GM19025 (cell line): ENCODE measurements around the gene DTX1.
"Not testable (repeated sequence)": the region's sequence is repeated elsewhere in the genome, so short reads cannot be mapped to it uniquely, and the experiment has no call there.

Experiments
- ATAC-seq: cut with Tn5 transposase; IDR thresholded peaks from one replicate; pipeline ENCODE4 v1.9.1; 2021; ENCODE audit warnings: mild to moderate bottlenecking, low read depth, moderate library complexity; ENCODE audit not compliant: unreplicated experiment

Gene DTX1

DNA sequence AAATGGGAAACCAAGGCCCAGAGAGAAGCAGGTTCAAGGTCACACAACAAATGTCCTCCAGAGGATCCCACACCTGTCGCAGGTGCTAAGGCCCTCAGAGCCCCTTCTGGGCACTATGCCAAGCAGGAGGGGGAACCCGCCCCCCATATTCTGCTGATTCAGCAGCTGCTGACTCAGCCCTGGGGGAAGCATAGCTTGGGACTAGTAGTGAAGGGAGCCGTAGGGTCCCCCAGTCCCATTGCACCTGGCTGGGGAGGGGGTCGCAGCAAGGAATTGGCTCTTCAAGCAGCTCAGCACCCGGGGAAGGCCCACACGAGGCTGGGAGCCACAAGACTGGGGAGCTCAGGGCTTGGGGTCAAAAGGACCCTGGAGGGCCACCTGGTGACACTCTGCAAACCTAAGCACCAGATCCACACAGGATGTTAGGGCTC, 78.0 kb downstream of the DTX1 start:
- no peak for ATAC-seq

DNA sequence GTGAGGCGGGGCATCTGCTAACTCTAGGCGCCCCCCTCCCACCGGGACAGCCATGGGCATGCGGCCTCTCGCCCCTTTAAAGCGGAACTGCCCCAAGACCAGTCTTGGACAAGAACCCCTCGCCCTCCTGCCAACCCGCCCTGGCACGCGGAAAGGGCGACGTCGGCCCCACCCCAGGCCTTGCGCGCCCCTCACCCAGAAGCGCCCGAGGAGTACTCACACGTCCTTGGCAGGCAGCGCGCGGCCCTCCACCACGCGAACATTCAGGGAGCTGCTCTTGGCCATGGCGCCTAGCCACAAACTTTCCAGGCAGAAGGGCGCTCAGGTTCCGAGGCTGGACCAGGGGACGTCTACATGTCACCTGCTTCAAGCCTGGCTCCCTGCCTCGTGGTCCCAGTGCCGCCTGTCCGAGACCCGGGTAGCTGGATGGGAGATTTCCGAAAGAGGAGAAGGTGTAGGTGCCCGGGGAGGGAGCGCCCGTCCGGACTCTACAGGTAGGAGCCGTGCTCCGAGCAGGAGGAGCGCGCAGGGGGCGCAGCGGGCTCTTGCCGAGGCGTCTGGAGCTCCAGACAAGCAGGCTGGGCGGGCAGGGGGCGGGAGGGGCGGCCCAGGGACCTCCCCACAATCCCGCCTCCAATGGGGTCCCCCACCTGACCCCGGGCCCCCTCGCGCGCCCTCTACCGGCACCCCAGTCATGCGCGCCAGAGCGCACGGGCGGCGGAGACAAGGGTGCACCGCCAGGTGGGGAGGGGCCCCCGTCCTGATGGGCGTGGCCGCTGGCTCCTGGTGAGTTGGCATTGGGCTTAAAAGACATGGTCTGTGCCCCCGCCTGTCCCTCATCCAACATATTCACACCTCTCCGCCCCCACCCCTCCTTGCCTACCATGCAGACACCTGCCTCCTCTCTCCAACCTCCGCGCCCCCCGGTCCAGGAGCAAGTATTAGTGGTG, 78.9 kb downstream of the DTX1 start, which contains the start of gene RASAL1:
RASAL1 (minus strand) TSS at position 584 of the 950 bp plus-strand sequence; CDS start at position 285, 299 bp downstream.
- no peak for ATAC-seq

- ATAC-seq, result no peak
Measured at GRCh38 chr12:113136128-113136989, 79.8 kb downstream of the DTX1 start.

- ATAC-seq, result no peak
Measured at GRCh38 chr12:113136990-113137511, 80.5 kb downstream of the DTX1 start.

DNA sequence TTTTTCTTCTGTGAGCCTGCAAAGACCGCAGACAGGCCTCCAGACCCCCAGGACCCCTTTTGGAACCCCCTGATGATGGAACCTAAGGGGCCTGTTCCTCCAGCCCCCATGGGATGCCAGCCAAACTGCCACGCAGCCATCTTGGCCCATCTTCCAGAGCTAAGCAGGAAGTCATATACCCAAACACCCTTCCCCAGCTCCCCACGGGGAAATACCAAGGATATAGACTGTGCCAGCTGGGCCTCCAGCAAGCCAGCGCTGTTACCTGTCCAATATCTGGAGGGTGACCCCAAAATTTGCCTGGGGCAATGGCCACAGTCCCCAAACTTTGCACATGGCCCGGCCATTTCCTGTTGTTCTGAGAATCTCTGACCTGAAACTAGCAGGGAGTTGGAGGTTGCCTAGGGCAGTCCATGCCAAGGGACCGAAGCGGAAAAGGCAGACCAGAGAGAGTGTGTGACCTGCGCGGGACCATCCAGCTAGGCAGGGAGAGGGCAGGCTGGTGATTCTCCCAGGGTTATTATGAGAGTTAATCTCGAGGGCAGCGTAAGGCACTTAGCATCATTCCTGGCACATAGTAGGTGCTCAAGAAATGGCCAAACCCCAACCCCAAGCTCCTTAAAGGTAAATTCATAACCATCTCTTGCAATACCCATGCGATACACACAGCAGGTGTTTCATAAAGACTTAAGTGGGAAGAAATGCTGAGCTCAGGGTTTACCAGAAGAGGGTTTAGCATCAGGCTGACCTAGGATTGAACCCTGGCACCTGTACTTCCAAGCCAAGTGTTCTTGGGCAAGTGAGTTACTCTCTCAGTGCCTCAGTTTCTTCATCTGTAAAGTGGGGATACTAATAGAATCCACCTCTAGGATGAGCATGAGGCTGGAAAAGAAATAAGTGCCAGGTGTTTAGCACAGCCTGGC, 81.6 kb downstream of the DTX1 start:
- ATAC-seq, result no peak

DNA sequence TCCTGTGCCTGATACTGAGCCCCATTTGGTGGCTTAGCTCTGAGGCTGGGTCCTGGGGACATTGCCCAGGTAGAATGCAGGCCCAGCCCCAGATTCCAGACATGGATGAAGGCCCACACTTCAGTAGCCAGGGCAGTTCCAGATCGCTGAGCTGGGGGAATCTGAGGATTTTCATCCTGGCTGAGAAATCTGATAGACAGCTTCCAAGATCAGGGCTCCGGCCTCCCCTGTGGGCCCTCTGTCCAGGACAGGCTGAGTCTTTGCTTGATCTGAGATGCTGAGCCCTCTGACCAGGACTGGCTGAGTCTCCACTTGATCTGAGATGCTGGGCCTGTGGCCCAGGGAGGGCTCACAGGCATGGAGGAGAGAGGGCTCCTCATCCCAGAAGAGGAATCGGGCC, 82.3 kb downstream of the DTX1 start:
- ATAC-seq, result no peak

- ATAC-seq, result no peak
Measured at GRCh38 chr12:113140706-113141105, 84.2 kb downstream of the DTX1 start.

GRCh38 chr12:113141716-113142115, 85.2 kb downstream of the DTX1 start:
- not testable (repeated sequence) for ATAC-seq

GRCh38 chr12:113142173-113142885, 85.8 kb downstream of the DTX1 start:
- ATAC-seq, result no peak

- no peak for ATAC-seq
Measured at GRCh38 chr12:113142886-113143332, 86.4 kb downstream of the DTX1 start.

DNA sequence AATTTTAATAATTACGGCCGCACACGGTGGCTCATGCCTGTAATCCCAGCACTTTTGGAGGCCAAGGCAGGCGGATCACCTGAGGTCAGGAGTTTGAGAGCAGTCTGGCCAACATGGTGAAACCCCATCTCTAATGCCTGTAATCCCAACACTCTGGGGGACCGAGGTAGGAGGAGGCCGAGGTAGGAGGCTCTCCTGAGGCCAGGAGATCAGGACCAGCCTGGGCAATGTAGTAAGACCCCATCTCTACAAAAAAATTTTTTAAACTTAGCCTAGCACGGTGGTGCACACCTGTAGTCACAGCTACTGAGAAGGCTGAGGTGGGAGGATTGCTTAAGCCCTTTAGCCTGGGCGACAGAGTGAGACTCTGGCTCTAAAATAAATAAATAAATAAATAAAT, 87.4 kb downstream of the DTX1 start:
- no peak for ATAC-seq

- no peak for ATAC-seq
Measured at GRCh38 chr12:113144806-113145205, 88.3 kb downstream of the DTX1 start.

DNA sequence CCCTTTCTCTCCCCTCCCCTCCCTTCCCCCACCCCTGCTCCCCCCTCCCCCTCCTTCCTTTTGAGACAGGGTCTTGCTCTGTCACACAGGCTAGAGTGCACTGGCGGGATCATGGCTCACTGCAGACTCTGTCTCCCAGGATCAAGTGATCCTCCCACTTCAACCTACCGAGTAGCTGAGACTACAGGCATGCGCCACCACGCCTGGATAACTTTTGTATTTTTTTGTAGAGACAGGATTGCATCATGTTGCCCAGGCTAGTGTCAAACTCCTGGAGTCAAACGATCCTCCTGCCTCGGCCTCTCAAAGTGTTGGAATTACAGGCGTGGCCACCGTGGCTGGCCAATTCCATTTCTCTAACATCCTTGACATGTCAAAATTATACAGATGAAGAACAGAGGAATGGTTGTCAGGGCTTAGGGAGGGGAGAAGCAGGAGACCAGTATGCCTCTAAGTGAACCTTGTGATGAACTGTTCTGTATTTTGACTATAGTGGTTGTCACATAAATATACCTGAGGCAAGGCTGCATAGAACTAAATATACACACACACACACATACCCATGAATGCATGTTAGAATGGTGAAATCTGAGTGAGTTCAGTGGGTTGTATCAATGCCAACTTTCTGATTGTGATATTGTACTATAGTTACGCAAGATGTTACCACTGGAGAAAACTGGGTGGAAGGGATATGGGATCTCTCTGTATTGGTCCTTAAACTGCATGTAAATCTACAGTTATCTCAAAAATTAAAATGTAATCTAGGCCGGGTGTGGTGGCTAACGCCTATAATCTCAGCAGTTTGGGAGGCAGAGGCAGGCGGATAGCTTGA, 89.4 kb downstream of the DTX1 start:
- ATAC-seq, result no peak

DNA sequence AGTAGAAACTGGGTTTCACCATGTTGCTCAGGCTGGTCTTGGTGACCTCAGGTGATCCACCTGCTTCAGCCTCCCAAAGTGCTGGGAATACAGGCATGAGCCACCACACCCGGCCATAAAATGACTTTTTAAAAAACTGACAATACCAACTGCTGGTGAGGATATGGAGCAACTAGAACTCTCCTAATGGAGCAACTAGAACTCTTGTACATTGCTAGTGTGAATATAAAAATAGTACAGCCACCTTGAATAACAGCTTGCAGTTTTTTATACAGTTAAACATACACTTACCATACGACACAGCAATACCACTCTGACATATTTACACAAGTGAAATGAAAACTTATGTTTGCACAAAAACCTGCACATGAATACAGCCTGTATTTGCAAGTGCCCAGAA, 90.5 kb downstream of the DTX1 start:
- ATAC-seq, result no peak
